HEK293 (cell line): ENCODE results near the gene HOXD12.

Experiments
- ATF2 ChIP-seq: fragments of 450-650 bp; formaldehyde crosslinking; IDR thresholded peaks from 2 replicates; pipeline ENCODE4 v1.5.1; 2016; ENCODE audit warnings: missing biosample characterization, missing genetic modification characterization, low read depth
- FEZF1 ChIP-seq: fragments of 450-650 bp; formaldehyde crosslinking; IDR thresholded peaks from 2 replicates; pipeline ENCODE4 v1.5.1; 2016; ENCODE audit warnings: missing biosample characterization, missing genetic modification characterization
- GLIS1 ChIP-seq: fragments of 450-650 bp; formaldehyde crosslinking; IDR thresholded peaks from 2 replicates; pipeline ENCODE4 v1.5.1; 2016; ENCODE audit warnings: missing biosample characterization, missing genetic modification characterization
- IKZF3 ChIP-seq: fragments of 450-650 bp; IDR thresholded peaks from 2 replicates; pipeline ENCODE4 v1.5.0; 2018; ENCODE audit warnings: missing biosample characterization, mild to moderate bottlenecking, missing genetic modification characterization, moderate library complexity
- KLF9 ChIP-seq: fragments of 450-650 bp; formaldehyde crosslinking; IDR thresholded peaks from 2 replicates; pipeline ENCODE4 v1.5.1; 2016; ENCODE audit warnings: missing biosample characterization, missing genetic modification characterization, low read depth
- YY1 ChIP-seq: fragments of 450-650 bp; formaldehyde crosslinking; IDR thresholded peaks from 2 replicates; pipeline ENCODE4 v1.5.1; 2018; ENCODE audit warnings: missing biosample characterization, missing genetic modification characterization
- ZIC2 ChIP-seq: fragments of 450-650 bp; formaldehyde crosslinking; IDR thresholded peaks from 2 replicates; pipeline ENCODE4 v1.5.1; 2016; ENCODE audit warnings: missing biosample characterization, missing genetic modification characterization
- ZNF140 ChIP-seq: fragments of 450-650 bp; formaldehyde crosslinking; IDR thresholded peaks from 2 replicates; pipeline ENCODE4 v1.5.1; 2016; ENCODE audit warnings: missing biosample characterization, missing genetic modification characterization
- ZNF155 ChIP-seq: fragments of 450-650 bp; formaldehyde crosslinking; IDR thresholded peaks from 2 replicates; pipeline ENCODE4 v1.5.1; 2016; ENCODE audit warnings: missing biosample characterization, missing genetic modification characterization
- ZNF266 ChIP-seq: fragments of 450-650 bp; formaldehyde crosslinking; IDR thresholded peaks from 2 replicates; pipeline ENCODE4 v1.5.1; 2016; ENCODE audit warnings: missing biosample characterization, missing genetic modification characterization, low read depth
- ZNF280D ChIP-seq: fragments of 450-650 bp; formaldehyde crosslinking; IDR thresholded peaks from 2 replicates; pipeline ENCODE4 v1.5.1; 2016; ENCODE audit warnings: missing biosample characterization, missing genetic modification characterization
- ZNF366 ChIP-seq: fragments of 450-650 bp; formaldehyde crosslinking; conservative IDR thresholded peaks from 2 replicates; pipeline ENCODE4 v1.5.1; 2016; ENCODE audit warnings: missing biosample characterization, missing genetic modification characterization
- ZNF433 ChIP-seq: fragments of 450-650 bp; formaldehyde crosslinking; IDR thresholded peaks from 2 replicates; pipeline ENCODE4 v1.5.1; 2016; ENCODE audit warnings: missing biosample characterization, missing genetic modification characterization, low read depth
- ZNF513 ChIP-seq: fragments of 450-650 bp; IDR thresholded peaks from 2 replicates; pipeline ENCODE4 v1.5.1; 2018; ENCODE audit warnings: missing biosample characterization, missing genetic modification characterization
- ZNF518A ChIP-seq: fragments of 450-650 bp; formaldehyde crosslinking; conservative IDR thresholded peaks from 2 replicates; pipeline ENCODE4 v1.5.1; 2016; ENCODE audit warnings: low read depth, missing biosample characterization, missing genetic modification characterization
- ZNF549 ChIP-seq: fragments of 450-650 bp; IDR thresholded peaks from 2 replicates; pipeline ENCODE4 v1.5.1; 2018; ENCODE audit warnings: missing biosample characterization, missing genetic modification characterization, mild to moderate bottlenecking, inconsistent platforms, moderate library complexity
- ZNF555 ChIP-seq: fragments of 450-650 bp; formaldehyde crosslinking; conservative IDR thresholded peaks from 2 replicates; pipeline ENCODE4 v1.5.1; 2017; ENCODE audit warnings: missing biosample characterization, mild to moderate bottlenecking, missing genetic modification characterization, inconsistent platforms
- ZNF558 ChIP-seq: fragments of 450-650 bp; formaldehyde crosslinking; IDR thresholded peaks from 2 replicates; pipeline ENCODE4 v1.5.1; 2016; ENCODE audit warnings: missing biosample characterization, missing genetic modification characterization
- ZNF561 ChIP-seq: fragments of 450-650 bp; IDR thresholded peaks from 2 replicates; pipeline ENCODE4 v1.5.1; 2018; ENCODE audit warnings: missing biosample characterization, missing genetic modification characterization, borderline replicate concordance
- ZNF571 ChIP-seq: fragments of 450-650 bp; formaldehyde crosslinking; IDR thresholded peaks from 2 replicates; pipeline ENCODE4 v1.5.0; 2017; ENCODE audit warnings: missing biosample characterization, missing genetic modification characterization
- ZNF585B ChIP-seq: fragments of 450-650 bp; formaldehyde crosslinking; IDR thresholded peaks from 2 replicates; pipeline ENCODE4 v1.5.1; 2016; ENCODE audit warnings: missing biosample characterization, missing genetic modification characterization
- ZNF639 ChIP-seq: fragments of 450-650 bp; formaldehyde crosslinking; IDR thresholded peaks from 2 replicates; pipeline ENCODE4 v1.5.1; 2016; ENCODE audit warnings: missing biosample characterization, missing genetic modification characterization
- ZSCAN30 ChIP-seq: fragments of 450-650 bp; IDR thresholded peaks from 2 replicates; pipeline ENCODE4 v1.5.1; 2018; ENCODE audit warnings: missing biosample characterization, mild to moderate bottlenecking, missing genetic modification characterization, moderate library complexity
- TF ChIP-seq, protein P1 (sequence below): fragments of 450-650 bp; formaldehyde crosslinking; IDR thresholded peaks from 2 replicates; pipeline ENCODE4 v1.5.1; 2017; ENCODE audit warnings: missing biosample characterization, missing genetic modification characterization

HOXD12 gene

GRCh38 chr2:176106581-176107539 lies 7.3 kb downstream of the HOXD12 start, which contains the start of gene HOXD11 (continued):
- TF ChIP-seq ZIC2 (tag by site-specific recombination) (peak; percentile 76), ZNF433 (tag by site-specific recombination) (no peak), ZNF585B (tag by site-specific recombination) (no peak), YY1 (tag by site-specific recombination) (0 out of 2 replicates have a peak, but pooled peaks have one; percentile 32), ZSCAN30 (peak; percentile 97), ZNF155 (tag by site-specific recombination) (no peak), ZNF555 (tag by site-specific recombination) (no peak), FEZF1 (tag by site-specific recombination) (peak; percentile 59), ZNF549 (tag by site-specific recombination) (no peak), ZNF266 (tag by site-specific recombination) (no peak), ZNF140 (tag by site-specific recombination) (no peak), IKZF3 (tag by site-specific recombination) (peak; percentile 83; the same call in 1 of the 2 replicates), ZNF518A (tag by site-specific recombination) (no peak), ATF2 (tag by site-specific recombination) (no peak), ZNF639 (no peak; the same call in none of the 2 replicates), ZNF571 (tag by site-specific recombination) (no peak), ZNF513 (tag by site-specific recombination) (peak; percentile 53), ZNF561 (tag by site-specific recombination) (peak; percentile 61; the same call in 1 of the 2 replicates), ZNF366 (peak; percentile 6; the same call in 1 of the 2 replicates), KLF9 (tag by site-specific recombination) (peak; percentile 73; the same call in 1 of the 2 replicates), GLIS1 (tag by site-specific recombination) (peak; percentile 72), ZNF558 (tag by site-specific recombination) (no peak), ZNF280D (tag by site-specific recombination) (no peak)
- TF ChIP-seq, protein P1, sequence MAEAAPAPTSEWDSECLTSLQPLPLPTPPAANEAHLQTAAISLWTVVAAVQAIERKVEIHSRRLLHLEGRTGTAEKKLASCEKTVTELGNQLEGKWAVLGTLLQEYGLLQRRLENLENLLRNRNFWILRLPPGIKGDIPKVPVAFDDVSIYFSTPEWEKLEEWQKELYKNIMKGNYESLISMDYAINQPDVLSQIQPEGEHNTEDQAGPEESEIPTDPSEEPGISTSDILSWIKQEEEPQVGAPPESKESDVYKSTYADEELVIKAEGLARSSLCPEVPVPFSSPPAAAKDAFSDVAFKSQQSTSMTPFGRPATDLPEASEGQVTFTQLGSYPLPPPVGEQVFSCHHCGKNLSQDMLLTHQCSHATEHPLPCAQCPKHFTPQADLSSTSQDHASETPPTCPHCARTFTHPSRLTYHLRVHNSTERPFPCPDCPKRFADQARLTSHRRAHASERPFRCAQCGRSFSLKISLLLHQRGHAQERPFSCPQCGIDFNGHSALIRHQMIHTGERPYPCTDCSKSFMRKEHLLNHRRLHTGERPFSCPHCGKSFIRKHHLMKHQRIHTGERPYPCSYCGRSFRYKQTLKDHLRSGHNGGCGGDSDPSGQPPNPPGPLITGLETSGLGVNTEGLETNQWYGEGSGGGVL (tag by site-specific recombination) = peak; percentile 99
